ENCODE data around the gene AGPS. TPM values are rescaled to one million over a fixed set of nuclear protein-coding genes. Genes with fewer than 3 reads are reported as not detected.
A peak's percentile ranks its signal among the peaks of the same experiment; 100 is the strongest.

AGPS gene
- total and polyA plus RNA-seq, 2 of the 13 experiments (the other 11 are each of a cell fraction or from before 2014, with no cell fraction given): 39.4 to 99.0 TPM

DNA sequence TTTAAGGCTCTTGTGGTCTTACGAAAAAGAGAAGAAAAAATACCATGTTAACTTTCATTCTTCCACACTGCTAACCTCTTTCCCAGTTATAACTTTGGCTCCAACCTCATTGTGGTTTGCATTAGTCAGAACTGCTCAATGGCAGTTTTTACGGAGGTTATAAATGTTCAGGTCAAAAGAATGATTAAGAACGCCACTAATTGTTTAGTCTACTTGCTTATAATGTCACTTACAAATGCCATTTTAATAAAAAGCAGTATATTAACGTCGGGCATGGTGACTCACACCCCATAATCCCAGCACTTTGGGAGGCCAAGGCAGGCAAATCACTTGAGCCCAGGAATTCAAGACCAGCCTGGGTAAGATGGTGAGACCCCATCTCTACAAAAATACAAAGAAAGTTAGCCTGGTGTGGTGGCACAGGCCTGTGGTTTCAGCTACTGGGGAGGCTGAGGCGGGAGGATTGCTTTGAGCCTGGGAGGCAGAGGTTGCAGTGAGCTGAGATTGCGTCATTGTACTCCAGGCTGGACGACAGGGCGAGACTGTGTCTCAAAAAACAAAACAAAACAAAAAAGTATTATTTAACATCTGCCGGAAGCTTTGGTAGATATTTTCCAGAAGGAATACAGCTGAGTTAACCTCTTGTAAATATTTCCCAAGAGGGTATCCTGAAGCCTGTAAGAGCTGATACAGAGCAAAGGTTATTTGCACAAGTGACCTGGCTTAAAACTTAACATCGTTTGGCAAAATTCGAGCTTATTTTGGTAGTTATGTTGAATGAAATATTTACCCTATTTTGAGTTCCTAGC lies 5.1 kb downstream of the AGPS start (continued):
- TF ChIP-seq JUN (CRISPR knock-in tag; IDR thresholded peaks at IDR 0.05): peak; percentile 78; the same call in 1 of the 2 replicates
- TF ChIP-seq MYNN (CRISPR knock-in tag; IDR thresholded peaks at IDR 0.05; ENCODE audit: low read depth): 0 out of 2 replicates have a peak, but pooled peaks have one; percentile 60
- peak; percentile 28; the same call in 1 of the 2 replicates for TF ChIP-seq RAD21 (CRISPR knock-in tag; IDR thresholded peaks at IDR 0.05)
- no peak for TF ChIP-seq ZNF879 (CRISPR knock-in tag; IDR thresholded peaks at IDR 0.05)
- TF ChIP-seq TCF12 (IDR thresholded peaks at IDR 0.05): no peak
- TF ChIP-seq TCF12 (CRISPR knock-in tag; IDR thresholded peaks at IDR 0.05): peak; percentile 79; the same call in 1 of the 2 replicates
- 0 out of 2 replicates have a peak, but pooled peaks have one; percentile 54 for TF ChIP-seq YEATS2 (CRISPR knock-in tag; IDR thresholded peaks at IDR 0.05; ENCODE audit: borderline replicate concordance)
- TF ChIP-seq ELF4 (CRISPR knock-in tag; IDR thresholded peaks at IDR 0.05; ENCODE audit: borderline replicate concordance): peak; percentile 83; the same call in 1 of the 2 replicates
- TF ChIP-seq, protein P1, sequence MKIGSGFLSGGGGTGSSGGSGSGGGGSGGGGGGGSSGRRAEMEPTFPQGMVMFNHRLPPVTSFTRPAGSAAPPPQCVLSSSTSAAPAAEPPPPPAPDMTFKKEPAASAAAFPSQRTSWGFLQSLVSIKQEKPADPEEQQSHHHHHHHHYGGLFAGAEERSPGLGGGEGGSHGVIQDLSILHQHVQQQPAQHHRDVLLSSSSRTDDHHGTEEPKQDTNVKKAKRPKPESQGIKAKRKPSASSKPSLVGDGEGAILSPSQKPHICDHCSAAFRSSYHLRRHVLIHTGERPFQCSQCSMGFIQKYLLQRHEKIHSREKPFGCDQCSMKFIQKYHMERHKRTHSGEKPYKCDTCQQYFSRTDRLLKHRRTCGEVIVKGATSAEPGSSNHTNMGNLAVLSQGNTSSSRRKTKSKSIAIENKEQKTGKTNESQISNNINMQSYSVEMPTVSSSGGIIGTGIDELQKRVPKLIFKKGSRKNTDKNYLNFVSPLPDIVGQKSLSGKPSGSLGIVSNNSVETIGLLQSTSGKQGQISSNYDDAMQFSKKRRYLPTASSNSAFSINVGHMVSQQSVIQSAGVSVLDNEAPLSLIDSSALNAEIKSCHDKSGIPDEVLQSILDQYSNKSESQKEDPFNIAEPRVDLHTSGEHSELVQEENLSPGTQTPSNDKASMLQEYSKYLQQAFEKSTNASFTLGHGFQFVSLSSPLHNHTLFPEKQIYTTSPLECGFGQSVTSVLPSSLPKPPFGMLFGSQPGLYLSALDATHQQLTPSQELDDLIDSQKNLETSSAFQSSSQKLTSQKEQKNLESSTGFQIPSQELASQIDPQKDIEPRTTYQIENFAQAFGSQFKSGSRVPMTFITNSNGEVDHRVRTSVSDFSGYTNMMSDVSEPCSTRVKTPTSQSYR (CRISPR knock-in tag; IDR thresholded peaks at IDR 0.05; ENCODE audit: borderline replicate concordance): peak; percentile 52; the same call in 1 of the 2 replicates
- no peak for TF ChIP-seq ZNF432 (CRISPR knock-in tag; IDR thresholded peaks at IDR 0.05; ENCODE audit: borderline replicate concordance)
- TF ChIP-seq ATF3 (CRISPR knock-in tag; IDR thresholded peaks at IDR 0.05): peak; percentile 99
- TF ChIP-seq RXRA (CRISPR knock-in tag; IDR thresholded peaks at IDR 0.05): peak; percentile 85; the same call in 1 of the 2 replicates
- TF ChIP-seq ZNF891 (CRISPR knock-in tag; IDR thresholded peaks at IDR 0.05): no peak
- no peak for TF ChIP-seq REXO4 (CRISPR knock-in tag; IDR thresholded peaks at IDR 0.05; ENCODE audit: borderline replicate concordance)
- no peak for TF ChIP-seq HNRNPH1 (optimal IDR thresholded peaks at IDR 0.05; ENCODE audit: low read depth, low read length)
- TF ChIP-seq ZNF782 (CRISPR knock-in tag; IDR thresholded peaks at IDR 0.05; ENCODE audit: borderline replicate concordance): no peak
- TF ChIP-seq, protein P2, sequence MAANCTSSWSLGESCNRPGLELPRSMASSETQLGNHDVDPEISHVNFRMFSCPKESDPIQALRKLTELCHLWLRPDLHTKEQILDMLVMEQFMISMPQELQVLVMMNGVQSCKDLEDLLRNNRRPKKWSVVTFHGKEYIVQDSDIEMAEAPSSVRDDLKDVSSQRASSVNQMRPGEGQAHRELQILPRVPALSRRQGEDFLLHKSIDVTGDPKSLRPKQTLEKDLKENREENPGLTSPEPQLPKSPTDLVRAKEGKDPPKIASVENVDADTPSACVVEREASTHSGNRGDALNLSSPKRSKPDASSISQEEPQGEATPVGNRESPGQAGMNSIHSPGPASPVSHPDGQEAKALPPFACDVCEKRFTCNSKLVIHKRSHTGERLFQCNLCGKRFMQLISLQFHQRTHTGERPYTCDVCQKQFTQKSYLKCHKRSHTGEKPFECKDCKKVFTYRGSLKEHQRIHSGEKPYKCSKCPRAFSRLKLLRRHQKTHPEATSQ (CRISPR knock-in tag; IDR thresholded peaks at IDR 0.05; ENCODE audit: borderline replicate concordance): peak; percentile 99; the same call in 1 of the 2 replicates
- peak; percentile 89 for TF ChIP-seq ZNF441 (CRISPR knock-in tag; IDR thresholded peaks at IDR 0.05; ENCODE audit: borderline replicate concordance)
- TF ChIP-seq PHF21A (CRISPR knock-in tag; IDR thresholded peaks at IDR 0.05): peak; percentile 91
- TF ChIP-seq, protein P3, sequence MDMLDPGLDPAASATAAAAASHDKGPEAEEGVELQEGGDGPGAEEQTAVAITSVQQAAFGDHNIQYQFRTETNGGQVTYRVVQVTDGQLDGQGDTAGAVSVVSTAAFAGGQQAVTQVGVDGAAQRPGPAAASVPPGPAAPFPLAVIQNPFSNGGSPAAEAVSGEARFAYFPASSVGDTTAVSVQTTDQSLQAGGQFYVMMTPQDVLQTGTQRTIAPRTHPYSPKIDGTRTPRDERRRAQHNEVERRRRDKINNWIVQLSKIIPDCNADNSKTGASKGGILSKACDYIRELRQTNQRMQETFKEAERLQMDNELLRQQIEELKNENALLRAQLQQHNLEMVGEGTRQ (IDR thresholded peaks at IDR 0.05; ENCODE audit: low read depth, low read length): no peak
- TF ChIP-seq, protein P3 (CRISPR knock-in tag; IDR thresholded peaks at IDR 0.05; ENCODE audit: borderline replicate concordance): no peak
- TF ChIP-seq HNF4G (IDR thresholded peaks at IDR 0.05; ENCODE audit: borderline replicate concordance, low read depth, low read length): peak; percentile 93
- peak; percentile 74; the same call in 1 of the 2 replicates for TF ChIP-seq HNF4G (CRISPR knock-in tag; IDR thresholded peaks at IDR 0.05; ENCODE audit: borderline replicate concordance, low read depth)
